ENCODE data around the gene BICRA.

Gene BICRA

GRCh38 chr19:47651691-47652090 lies 42.8 kb downstream of the BICRA start:
- no peak for ATAC-seq
- no peak for TF ChIP-seq ZFP30 (CRISPR knock-in tag; IDR thresholded peaks at IDR 0.05)
- no peak for TF ChIP-seq ZC3H10 (CRISPR knock-in tag; IDR thresholded peaks at IDR 0.05)
- no peak for TF ChIP-seq TSHZ2 (CRISPR knock-in tag; IDR thresholded peaks at IDR 0.05)
- TF ChIP-seq CREB5 (CRISPR knock-in tag; IDR thresholded peaks at IDR 0.05; ENCODE audit: low read depth), result no peak
- no peak for TF ChIP-seq CSDC2 (CRISPR knock-in tag; IDR thresholded peaks at IDR 0.05)
- TF ChIP-seq ARNTL (CRISPR knock-in tag; IDR thresholded peaks at IDR 0.05; ENCODE audit: borderline replicate concordance, low read depth), result no peak
- no peak for TF ChIP-seq ISL1 (CRISPR knock-in tag; IDR thresholded peaks at IDR 0.05)
- TF ChIP-seq ESRRG (CRISPR knock-in tag; IDR thresholded peaks at IDR 0.05), result no peak

- ATAC-seq, result no peak
- TF ChIP-seq CSRNP3 (CRISPR knock-in tag; IDR thresholded peaks at IDR 0.05), result no peak
- TF ChIP-seq POU6F1 (CRISPR knock-in tag; IDR thresholded peaks at IDR 0.05; ENCODE audit: borderline replicate concordance, low read depth), result no peak
- TF ChIP-seq BACH2 (CRISPR knock-in tag; IDR thresholded peaks at IDR 0.05; ENCODE audit: borderline replicate concordance), result no peak
- TF ChIP-seq ZNF8 (CRISPR knock-in tag; IDR thresholded peaks at IDR 0.05), result no peak
- TF ChIP-seq ESRRG (CRISPR knock-in tag; IDR thresholded peaks at IDR 0.05), result no peak
- no peak for TF ChIP-seq ZNF70 (CRISPR knock-in tag; IDR thresholded peaks at IDR 0.05)
Observed at GRCh38 chr19:47652285-47652684, 43.4 kb downstream of the BICRA start.

- TF ChIP-seq ZNF70 (CRISPR knock-in tag; IDR thresholded peaks at IDR 0.05), result no peak
- no peak for TF ChIP-seq ISL1 (CRISPR knock-in tag; IDR thresholded peaks at IDR 0.05)
- no peak for ATAC-seq
Observed at GRCh38 chr19:47653856-47654255, 44.9 kb downstream of the BICRA start.

GRCh38 chr19:47657719-47658118 lies 48.8 kb downstream of the BICRA start:
- no peak for ATAC-seq
- TF ChIP-seq PPARA (CRISPR knock-in tag; IDR thresholded peaks at IDR 0.05; ENCODE audit: borderline replicate concordance), result no peak
- TF ChIP-seq CSRNP3 (CRISPR knock-in tag; IDR thresholded peaks at IDR 0.05), result no peak
- no peak for TF ChIP-seq BACH2 (CRISPR knock-in tag; IDR thresholded peaks at IDR 0.05; ENCODE audit: borderline replicate concordance)
- no peak for TF ChIP-seq ZNF565 (CRISPR knock-in tag; conservative IDR thresholded peaks at IDR 0.05; ENCODE audit: low read depth)
- no peak for TF ChIP-seq ISL1 (CRISPR knock-in tag; IDR thresholded peaks at IDR 0.05)
- TF ChIP-seq CREB5 (CRISPR knock-in tag; IDR thresholded peaks at IDR 0.05; ENCODE audit: low read depth), result no peak
- no peak for TF ChIP-seq ZNF8 (CRISPR knock-in tag; IDR thresholded peaks at IDR 0.05)
- TF ChIP-seq ARNTL (CRISPR knock-in tag; IDR thresholded peaks at IDR 0.05; ENCODE audit: borderline replicate concordance, low read depth), result no peak
- no peak for TF ChIP-seq PATZ1 (CRISPR knock-in tag; IDR thresholded peaks at IDR 0.05; ENCODE audit: borderline replicate concordance)
- no peak for TF ChIP-seq GLIS3 (CRISPR knock-in tag; IDR thresholded peaks at IDR 0.05)
- no peak for TF ChIP-seq ESRRG (CRISPR knock-in tag; IDR thresholded peaks at IDR 0.05)
- no peak for TF ChIP-seq ZFP3 (CRISPR knock-in tag; IDR thresholded peaks at IDR 0.05)
- TF ChIP-seq TSHZ2 (CRISPR knock-in tag; IDR thresholded peaks at IDR 0.05), result no peak

Data from SK-N-SH treated with all-trans-retinoic acid at 6 μM for 48 hours (cell line).